ENCODE data around the gene TBX20. TPM values are rescaled to one million over a fixed set of nuclear protein-coding genes. Genes with fewer than 3 reads are reported as not detected.
A peak's percentile ranks its signal among the peaks of the same experiment; 100 is the strongest.

TBX20 gene
- total and polyA plus RNA-seq, 2 of the 8 experiments (the other 6 are each of a cell fraction or from before 2014, with no cell fraction given), result 0.08 to 0.26 TPM

- FAIRE-seq, result no peak
- no peak overlapping the region for H3K56ac ChIP-seq (replicated peaks; ENCODE audit: insufficient read length, low read depth, low read length)
- no peak overlapping the region for H2BK120ac ChIP-seq (replicated peaks; ENCODE audit: low read depth, low read length)
- no peaks in the 10 kb centered on the region for H3K79me2 ChIP-seq (ENCODE audit: control insufficient read depth in 1 of 2, insufficient read depth in 2 of 2, low read length in 2 of 2)
- H3K4me3 ChIP-seq (ENCODE audit: extremely low read depth in 1 of 4, insufficient read depth in 2 of 4, low read depth in 3 of 4, low read length in 4 of 4), result peak overlapping the region; percentile 41 to 61 (median 48)
- H3K4me2 ChIP-seq (ENCODE audit: insufficient read depth in 1 of 2, low read depth in 2 of 2, low read length in 2 of 2), result peak overlapping the region; percentile 77 to 96
- peaks cover 43 to 66% (median 56%) of the 10 kb centered on the region in 4 experiments for H3K27me3 ChIP-seq (replicated peaks in 1 of 4; ENCODE audit: control insufficient read depth in 3 of 4, extremely low read depth in 1 of 4, insufficient read depth in 3 of 4, low read length in 3 of 4)
- no peak overlapping the region for H3K9ac ChIP-seq (replicated peaks in 1 of 4; ENCODE audit: extremely low read depth in 1 of 4, low read depth in 3 of 4, low read length in 3 of 4)
- no peak overlapping the region for H2BK12ac ChIP-seq (ENCODE audit: low read depth, low read length)
- no peaks in the 10 kb centered on the region for H3K36me3 ChIP-seq (ENCODE audit: control insufficient read depth in 2 of 4, insufficient read depth in 4 of 4, low read length in 3 of 4)
- H2AFZ ChIP-seq (ENCODE audit: low read length), result peak overlapping the region; percentile 60
- no peak overlapping the region for H3K27ac ChIP-seq (ENCODE audit: low read depth, low read length)
- ChIA-PET CTCF (ENCODE audit: partially characterized antibody) (interaction anchor here (0.9 to 2.5 kb wide), 9 partner anchors 11 to 658 kb away, joined by 3 to 9 read pairs (median 4); no protein-coding TSS in a partner anchor), POLR2A (ENCODE audit: partially characterized antibody) (interaction anchor here (4.9 kb wide), 1 partner anchor 13 kb away, joined by 35 read pairs; no protein-coding TSS in a partner anchor)
- H3K4ac ChIP-seq (replicated peaks; ENCODE audit: insufficient read length, low read depth, low read length), result no peak overlapping the region
- H3K14ac ChIP-seq (ENCODE audit: insufficient read length), result no peak overlapping the region
- 8% methylated on average over 20 of the region's 21 CpGs; no CpG with 5 or more reads in 1 of the 2 experiments for WGBS, 2 experiments (ENCODE audit: extremely low coverage in 1 of 2, insufficient coverage in 1 of 2, insufficient read length in 1 of 2, insufficient replicate concordance in 2 of 2, low coverage in 1 of 2, low lambda C conversion rate in 2 of 2, missing lambda C conversion rate in 1 of 2)
- H3K79me1 ChIP-seq (ENCODE audit: low read depth, low read length), result no peaks in the 10 kb centered on the region
- H2BK20ac ChIP-seq (ENCODE audit: low read length), result no peak overlapping the region
- peak; percentile 53 for TF ChIP-seq RNF2 (IDR thresholded peaks at IDR 0.05; ENCODE audit: borderline replicate concordance, low read depth, low read length, missing control alignments, poor library complexity, severe bottlenecking)
- TF ChIP-seq RFX5 (IDR thresholded peaks at IDR 0.05; ENCODE audit: borderline replicate concordance, low read depth, low read length), result no peak
- peak; percentile 10; the same call in 1 of the 2 replicates for TF ChIP-seq EGR1 (IDR thresholded peaks at IDR 0.05; ENCODE audit: borderline replicate concordance, low read depth, low read length)
- TF ChIP-seq EZH2 (IDR thresholded peaks at IDR 0.05; ENCODE audit: low read depth, low read length, severe bottlenecking), result peak; percentile 43
- no peak for TF ChIP-seq YY1 (IDR thresholded peaks at IDR 0.05; ENCODE audit: low read depth, low read length)
- no peak overlapping the region for H2BK5ac ChIP-seq (ENCODE audit: low read depth, low read length)
- H3K18ac ChIP-seq (ENCODE audit: extremely low read depth, low read length), result no peak overlapping the region
- H4K91ac ChIP-seq (replicated peaks; ENCODE audit: insufficient read length, low read length), result no peak overlapping the region
- no peak overlapping the region for H4K5ac ChIP-seq (ENCODE audit: insufficient read length, low read depth, low read length)
- H4K20me1 ChIP-seq (replicated peaks in 1 of 2; ENCODE audit: control insufficient read depth in 1 of 2, insufficient read depth in 2 of 2, low read length in 2 of 2), result peaks cover 0 to 2% of the 10 kb centered on the region in 2 experiments
- peaks cover 2 to 10% (median 4%) of the 10 kb centered on the region in 4 experiments; a peak in 6 of 7 replicates for H3K4me1 ChIP-seq (replicated peaks in 1 of 4; ENCODE audit: control insufficient read depth in 3 of 4, insufficient read depth in 4 of 4, low read length in 3 of 4)
- H2AK5ac ChIP-seq (ENCODE audit: low read depth, low read length), result no peak overlapping the region
- H3K23me2 ChIP-seq (ENCODE audit: low read depth, low read length), result peaks cover 11% of the 10 kb centered on the region; the same call in 1 of the 2 replicates
- no peak overlapping the region for H4K8ac ChIP-seq (ENCODE audit: extremely low read depth, insufficient read depth, low read length)
- peak in 1 of 2 experiments; percentile 72 for DNase-seq (ENCODE audit: low read depth in 1 of 2, low spot score in 2 of 2)
- H3K23ac ChIP-seq (ENCODE audit: insufficient read length), result no peak overlapping the region
- H2BK15ac ChIP-seq (ENCODE audit: low read length), result no peak overlapping the region
- H3K9me3 ChIP-seq (ENCODE audit: insufficient read depth in 2 of 2, low read depth in 1 of 2, low read length in 1 of 2), result no peaks in the 10 kb centered on the region
These were observed 5.0 kb downstream of the TBX20 start for GRCh38 chr7:35248576-35249536.

Data from H1 (cell line).